ENCODE measurements around the gene ENOPH1.

Gene ENOPH1

GRCh38 chr4:82428969-82429727 is 1.2 kb upstream of the ENOPH1 start:
- H3K4me3 ChIP-seq (ENCODE audit: low read depth, low read length): peak overlapping the region; percentile 98
- TF ChIP-seq CTCF (IDR thresholded peaks at IDR 0.05; ENCODE audit: low read depth, low read length): peak; percentile 65

- TF ChIP-seq CTCF (IDR thresholded peaks at IDR 0.05; ENCODE audit: low read depth, low read length): no peak
These were observed 630 bp upstream of the ENOPH1 start for GRCh38 chr4:82429728-82430192.

DNA sequence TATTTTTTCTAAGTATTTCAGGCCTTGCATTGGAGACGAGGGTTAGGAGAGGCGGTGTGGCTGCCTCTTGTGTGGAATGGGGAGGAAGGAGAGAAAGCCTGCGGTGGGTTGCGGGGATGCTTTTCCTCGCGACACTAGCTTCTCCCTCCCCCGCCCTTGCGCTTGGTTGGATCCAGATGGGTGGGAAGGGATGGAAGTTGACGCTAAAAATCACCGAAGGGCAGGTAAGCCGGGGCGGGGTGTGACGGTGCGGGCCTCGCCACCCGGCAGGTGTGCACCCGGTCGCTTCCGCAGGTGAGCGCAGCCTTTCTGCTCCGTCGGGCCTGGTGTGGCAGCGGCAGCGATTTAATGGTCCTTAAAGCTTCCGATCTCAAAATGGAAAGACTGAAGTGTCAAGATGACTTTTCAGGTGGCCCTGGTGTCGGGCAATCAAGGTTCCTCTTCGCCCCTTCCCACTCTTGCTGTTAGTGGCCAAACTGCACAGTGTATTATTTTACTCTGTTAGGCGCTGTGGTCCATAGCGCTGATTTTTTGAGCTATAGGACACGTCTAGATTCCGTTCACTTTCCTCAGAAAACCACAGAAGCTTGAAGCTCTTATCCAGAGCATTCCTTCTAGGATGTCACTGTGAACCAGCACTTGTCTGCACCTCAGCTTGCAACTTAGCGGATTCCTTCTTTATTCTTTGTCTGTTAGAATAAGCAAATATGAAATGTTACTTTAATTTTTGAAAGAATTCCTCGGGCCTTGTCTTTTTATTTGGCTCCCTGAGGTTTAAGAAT is 765 bp downstream of the ENOPH1 start:
- TF ChIP-seq CTCF (IDR thresholded peaks at IDR 0.05; ENCODE audit: low read depth, low read length): no peak
- peak overlapping the region; percentile 98 for H3K4me3 ChIP-seq (ENCODE audit: low read depth, low read length)

More at GRCh38 chr4:82429728-82430192, 630 bp upstream of the ENOPH1 start:
- peak overlapping the region; percentile 98 for H3K4me3 ChIP-seq (ENCODE audit: low read depth, low read length)

- H3K4me3 ChIP-seq (ENCODE audit: low read depth, low read length): peak overlapping the region; percentile 98
- no peak for TF ChIP-seq CTCF (IDR thresholded peaks at IDR 0.05; ENCODE audit: low read depth, low read length)
These were observed 1.4 kb downstream of the ENOPH1 start for GRCh38 chr4:82431831-82432230.

- no peak overlapping the region for H3K4me3 ChIP-seq (ENCODE audit: low read depth, low read length)
- no peak for TF ChIP-seq CTCF (IDR thresholded peaks at IDR 0.05; ENCODE audit: low read depth, low read length)
These were observed 2.2 kb downstream of the ENOPH1 start for GRCh38 chr4:82432596-82432995.

DNA sequence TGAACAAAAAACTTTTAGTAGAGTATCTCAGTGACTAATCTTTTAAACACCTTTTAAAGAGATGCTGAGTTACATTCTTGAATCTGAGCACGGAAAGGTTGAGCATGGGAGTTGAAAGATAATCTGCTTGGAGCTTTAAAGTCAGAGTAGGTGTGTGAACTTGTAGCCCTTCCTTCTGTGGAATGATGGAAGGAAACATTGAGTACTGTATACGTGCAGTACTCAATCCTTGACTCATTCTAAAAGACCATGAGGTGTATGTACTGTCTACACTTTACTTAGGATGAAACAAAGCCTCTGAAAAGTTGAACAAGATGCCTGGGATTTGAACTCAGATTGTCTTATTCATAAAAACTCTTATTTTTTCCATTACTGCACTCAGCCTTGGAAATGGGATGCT is 3.4 kb downstream of the ENOPH1 start:
- TF ChIP-seq CTCF (IDR thresholded peaks at IDR 0.05; ENCODE audit: low read depth, low read length): no peak
- H3K4me3 ChIP-seq (ENCODE audit: low read depth, low read length): no peak overlapping the region

DNA sequence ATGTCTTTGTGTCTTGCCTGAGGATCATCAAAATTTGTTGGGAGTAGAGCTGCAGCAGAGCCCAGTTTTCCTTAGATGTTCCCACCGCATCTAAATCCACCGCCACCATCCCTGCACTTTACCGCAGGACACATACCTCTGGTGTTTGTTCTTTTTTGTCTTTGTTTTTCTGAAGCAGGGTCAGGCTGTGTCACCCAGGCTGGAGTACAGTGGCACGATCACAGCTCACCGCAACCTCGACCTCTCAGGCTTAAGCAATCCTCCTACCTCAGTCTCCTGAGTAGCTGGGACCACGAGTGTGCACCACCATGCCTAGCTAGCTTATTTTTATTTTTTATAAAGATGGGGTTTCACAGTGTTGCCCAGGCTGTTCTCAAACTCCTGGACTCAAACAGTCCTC is 4.6 kb downstream of the ENOPH1 start:
- H3K4me3 ChIP-seq (ENCODE audit: low read depth, low read length): no peak overlapping the region

More for the DNA sequence above, 4.6 kb downstream of the ENOPH1 start:
- TF ChIP-seq CTCF (IDR thresholded peaks at IDR 0.05; ENCODE audit: low read depth, low read length): no peak
